ENCODE data around the gene SP100. TPM values are rescaled to one million over a fixed set of nuclear protein-coding genes. Genes with fewer than 3 reads are reported as not detected.

The SP100 gene
- polyA plus RNA-seq, 1 donor (not counting 4 experiments of a cell fraction or from before 2014, with no cell fraction given): 136 TPM

- H3K4me3 ChIP-seq (ENCODE audit: control insufficient read depth in 2 of 3, extremely low read depth in 1 of 3, insufficient read depth in 2 of 3, low read depth in 1 of 3, low read length in 3 of 3): no peak overlapping the region
- no peak overlapping the region for H3K4me2 ChIP-seq (ENCODE audit: control insufficient read depth, extremely low read depth, insufficient read depth, low read depth, low read length)
- no peak overlapping the region for H3K9ac ChIP-seq (ENCODE audit: control insufficient read depth, extremely low read depth, insufficient read depth, low read length)
- H3K9me3 ChIP-seq (ENCODE audit: control insufficient read depth, low read depth, low read length): no peaks in the 10 kb centered on the region
- peaks cover 95% of the 10 kb centered on the region for H3K79me2 ChIP-seq (ENCODE audit: control insufficient read depth, insufficient read depth, low read length)
- H3K4me1 ChIP-seq (ENCODE audit: control insufficient read depth, extremely low read depth, insufficient read depth, low read length): peaks cover 3% of the 10 kb centered on the region
- no peaks in the 10 kb centered on the region for H3K36me3 ChIP-seq (ENCODE audit: control insufficient read depth in 2 of 2, extremely low read depth in 1 of 2, insufficient read depth in 2 of 2, low read length in 2 of 2)
- TF ChIP-seq CTCF (optimal IDR thresholded peaks at IDR 0.05 in 1 of 3, IDR thresholded peaks at IDR 0.05 in 1 of 3, conservative IDR thresholded peaks at IDR 0.05 in 1 of 3; ENCODE audit: extremely low read depth in 1 of 3, insufficient read depth in 2 of 3, low read length in 3 of 3): no peak
- TF ChIP-seq EZH2 (IDR thresholded peaks at IDR 0.05; ENCODE audit: low read length): no peak
- dilution Hi-C loops (cut with MboI; ENCODE audit: extremely low pct_ligation_motif_present, low sequenced_read_pairs): no loop called here
- H3K27ac ChIP-seq (ENCODE audit: control insufficient read depth, insufficient read depth, low read length): no peak overlapping the region
- no peaks in the 10 kb centered on the region for H3K27me3 ChIP-seq (ENCODE audit: control insufficient read depth, extremely low read depth, insufficient read depth, low read length)
- no peaks in the 10 kb centered on the region for H4K20me1 ChIP-seq (ENCODE audit: control insufficient read depth, extremely low read depth, insufficient read depth, low read length)
- H2AFZ ChIP-seq (ENCODE audit: control insufficient read depth, low read length): no peak overlapping the region
- no peaks in the 10 kb centered on the region for H3K9me1 ChIP-seq (ENCODE audit: control insufficient read depth, extremely low read depth, insufficient read depth, low read length)
- DNase-seq (ENCODE audit: low read depth, low spot score) (no peak), FAIRE-seq (no peak)
Measured at GRCh38 chr2:230425377-230425776, 9.4 kb downstream of the SP100 start.

GRCh38 chr2:230429513-230429912 is 13.5 kb downstream of the SP100 start:
- H3K9ac ChIP-seq (ENCODE audit: control insufficient read depth, extremely low read depth, insufficient read depth, low read length): no peak overlapping the region
- no peaks in the 10 kb centered on the region for H3K36me3 ChIP-seq (ENCODE audit: control insufficient read depth in 2 of 2, extremely low read depth in 1 of 2, insufficient read depth in 2 of 2, low read length in 2 of 2)
- no peaks in the 10 kb centered on the region for H3K27me3 ChIP-seq (ENCODE audit: control insufficient read depth, extremely low read depth, insufficient read depth, low read length)
- TF ChIP-seq CTCF (optimal IDR thresholded peaks at IDR 0.05 in 1 of 3, IDR thresholded peaks at IDR 0.05 in 1 of 3, conservative IDR thresholded peaks at IDR 0.05 in 1 of 3; ENCODE audit: extremely low read depth in 1 of 3, insufficient read depth in 2 of 3, low read length in 3 of 3) (no peak), EZH2 (IDR thresholded peaks at IDR 0.05; ENCODE audit: low read length) (no peak)
- H3K9me1 ChIP-seq (ENCODE audit: control insufficient read depth, extremely low read depth, insufficient read depth, low read length): no peaks in the 10 kb centered on the region
- FAIRE-seq: no peak
- H3K4me3 ChIP-seq (ENCODE audit: control insufficient read depth in 2 of 3, extremely low read depth in 1 of 3, insufficient read depth in 2 of 3, low read depth in 1 of 3, low read length in 3 of 3): no peak overlapping the region
- dilution Hi-C loops (cut with MboI; ENCODE audit: extremely low pct_ligation_motif_present, low sequenced_read_pairs): no loop called here
- H3K9me3 ChIP-seq (ENCODE audit: control insufficient read depth, low read depth, low read length): no peaks in the 10 kb centered on the region
- no peak overlapping the region for H2AFZ ChIP-seq (ENCODE audit: control insufficient read depth, low read length)
- peaks cover 94% of the 10 kb centered on the region for H3K79me2 ChIP-seq (ENCODE audit: control insufficient read depth, insufficient read depth, low read length)
- no peak for DNase-seq (ENCODE audit: low read depth, low spot score)
- peaks cover 3% of the 10 kb centered on the region for H4K20me1 ChIP-seq (ENCODE audit: control insufficient read depth, extremely low read depth, insufficient read depth, low read length)
- peaks cover 3% of the 10 kb centered on the region for H3K4me1 ChIP-seq (ENCODE audit: control insufficient read depth, extremely low read depth, insufficient read depth, low read length)
- no peak overlapping the region for H3K4me2 ChIP-seq (ENCODE audit: control insufficient read depth, extremely low read depth, insufficient read depth, low read depth, low read length)
- H3K27ac ChIP-seq (ENCODE audit: control insufficient read depth, insufficient read depth, low read length): no peak overlapping the region
